ENCODE data around the gene STPG3.

Gene STPG3

GRCh38 chr9:137217276-137218211, 33.5 kb upstream of the STPG3 start:
- peak overlapping the region; percentile 7 for H3K4me3 ChIP-seq (ENCODE audit: control insufficient read depth, low read depth, low read length)
- peak; percentile 34 for DNase-seq (ENCODE audit: low read depth)

GRCh38 chr9:137218212-137218753, 32.8 kb upstream of the STPG3 start:
- TF ChIP-seq CTCF (conservative IDR thresholded peaks at IDR 0.05; ENCODE audit: control insufficient read depth, insufficient read depth, low read depth, low read length) = no peak
- no peak for DNase-seq (ENCODE audit: low read depth)
- H3K4me3 ChIP-seq (ENCODE audit: control insufficient read depth, low read depth, low read length) = no peak overlapping the region

More at GRCh38 chr9:137217276-137218211, 33.5 kb upstream of the STPG3 start:
- TF ChIP-seq CTCF (conservative IDR thresholded peaks at IDR 0.05; ENCODE audit: control insufficient read depth, insufficient read depth, low read depth, low read length) = no peak

- peak; percentile 14 for DNase-seq (ENCODE audit: low read depth)
- no peak for TF ChIP-seq CTCF (conservative IDR thresholded peaks at IDR 0.05; ENCODE audit: control insufficient read depth, insufficient read depth, low read depth, low read length)
- no peak overlapping the region for H3K4me3 ChIP-seq (ENCODE audit: control insufficient read depth, low read depth, low read length)
Measured at GRCh38 chr9:137218754-137219271, 32.3 kb upstream of the STPG3 start.

GRCh38 chr9:137219757-137220316, 31.2 kb upstream of the STPG3 start:
- no peak for TF ChIP-seq CTCF (conservative IDR thresholded peaks at IDR 0.05; ENCODE audit: control insufficient read depth, insufficient read depth, low read depth, low read length)
- DNase-seq (ENCODE audit: low read depth) = no peak
- H3K4me3 ChIP-seq (ENCODE audit: control insufficient read depth, low read depth, low read length) = no peak overlapping the region

GRCh38 chr9:137220317-137221094, 30.6 kb upstream of the STPG3 start:
- no peak for DNase-seq (ENCODE audit: low read depth)
- H3K4me3 ChIP-seq (ENCODE audit: control insufficient read depth, low read depth, low read length) = no peak overlapping the region
- TF ChIP-seq CTCF (conservative IDR thresholded peaks at IDR 0.05; ENCODE audit: control insufficient read depth, insufficient read depth, low read depth, low read length) = no peak

- H3K4me3 ChIP-seq (ENCODE audit: control insufficient read depth, low read depth, low read length) = no peak overlapping the region
- no peak for TF ChIP-seq CTCF (conservative IDR thresholded peaks at IDR 0.05; ENCODE audit: control insufficient read depth, insufficient read depth, low read depth, low read length)
- no peak for DNase-seq (ENCODE audit: low read depth)
Measured at GRCh38 chr9:137221095-137221505, 30.0 kb upstream of the STPG3 start.
